ENCODE results near the gene OGFOD3. TPM values are rescaled to one million over a fixed set of nuclear protein-coding genes. Genes with fewer than 3 reads are reported as not detected.

OGFOD3 gene
- total RNA-seq, 2 donors from 2014 or later = 23.3 to 40.8 TPM

- Histone ChIP-seq H3K4me1 (no peaks in the 10 kb centered on the region), H3K9me3 (no peaks in the 10 kb centered on the region), H3K27ac (no peak overlapping the region), H3K36me3 (no peaks in the 10 kb centered on the region), H3K27me3 (no peaks in the 10 kb centered on the region), H3K9ac (ENCODE audit: low read depth in 2 of 2, low read length in 2 of 2) (no peak overlapping the region), H3K4me3 (no peak overlapping the region)
- intact Hi-C loops (cut with DNase I) = no loop called here
- TF ChIP-seq CTCF (IDR thresholded peaks at IDR 0.05) = no peak
- DNase-seq = no peak
These were observed 8.2 kb downstream of the OGFOD3 start for GRCh38 chr17:82410014-82410716.

GRCh38 chr17:82408938-82409318, 9.5 kb downstream of the OGFOD3 start:
- Histone ChIP-seq H3K4me3 (no peak overlapping the region), H3K9ac (ENCODE audit: low read depth in 2 of 2, low read length in 2 of 2) (no peak overlapping the region), H3K4me1 (no peaks in the 10 kb centered on the region), H3K36me3 (no peaks in the 10 kb centered on the region), H3K9me3 (no peaks in the 10 kb centered on the region), H3K27me3 (no peaks in the 10 kb centered on the region), H3K27ac (no peak overlapping the region)
- intact Hi-C loops (cut with DNase I) = no loop called here
- TF ChIP-seq CTCF (IDR thresholded peaks at IDR 0.05) = no peak
- no peak for DNase-seq

- no peak for DNase-seq
- Histone ChIP-seq H3K4me1 (no peaks in the 10 kb centered on the region), H3K36me3 (no peaks in the 10 kb centered on the region), H3K9me3 (no peaks in the 10 kb centered on the region), H3K9ac (ENCODE audit: low read depth in 2 of 2, low read length in 2 of 2) (no peak overlapping the region), H3K4me3 (no peak overlapping the region), H3K27ac (no peak overlapping the region), H3K27me3 (no peaks in the 10 kb centered on the region)
- intact Hi-C loops (cut with DNase I) = no loop called here
- no peak for TF ChIP-seq CTCF (IDR thresholded peaks at IDR 0.05)
These were observed 10.0 kb downstream of the OGFOD3 start for GRCh38 chr17:82408288-82408937.

- intact Hi-C loops (cut with DNase I) = no loop called here
- Histone ChIP-seq H3K4me3 (no peak overlapping the region), H3K36me3 (no peaks in the 10 kb centered on the region), H3K4me1 (no peaks in the 10 kb centered on the region), H3K9me3 (no peaks in the 10 kb centered on the region), H3K9ac (ENCODE audit: low read depth in 2 of 2, low read length in 2 of 2) (no peak overlapping the region), H3K27ac (no peak overlapping the region), H3K27me3 (no peaks in the 10 kb centered on the region)
- TF ChIP-seq CTCF (IDR thresholded peaks at IDR 0.05) = no peak
- DNase-seq = no peak
These were observed 11.1 kb downstream of the OGFOD3 start for GRCh38 chr17:82407255-82407654.

GRCh38 chr17:82406131-82406671, 12.2 kb downstream of the OGFOD3 start:
- H3K27me3 ChIP-seq = no peaks in the 10 kb centered on the region
- intact Hi-C loops (cut with DNase I) = no loop called here
- H3K9me3 ChIP-seq = no peaks in the 10 kb centered on the region
- H3K4me1 ChIP-seq = no peaks in the 10 kb centered on the region
- TF ChIP-seq CTCF (IDR thresholded peaks at IDR 0.05) = no peak
- no peak overlapping the region for H3K4me3 ChIP-seq
- H3K27ac ChIP-seq = no peak overlapping the region
- no peak overlapping the region for H3K9ac ChIP-seq (ENCODE audit: low read depth in 2 of 2, low read length in 2 of 2)
- no peaks in the 10 kb centered on the region for H3K36me3 ChIP-seq
- no peak for DNase-seq

Measured in colonic mucosa (tissue), 4 donors.